Neural progenitor cell (in vitro differentiated cells): ENCODE data around the gene FSTL4.

ENCODE experiments used
- EZH2 ChIP-seq: fragments of 200-600 bp; sonication (generic); IDR thresholded peaks from 2 replicates; pipeline ENCODE4 v1.6.1; 2017; ENCODE audit warnings: antibody characterized with exemption, mild to moderate bottlenecking, moderate library complexity
- TF ChIP-seq, protein P1 (sequence below): fragments of 200-600 bp; sonication (generic); IDR thresholded peaks from 2 replicates; pipeline ENCODE4 v1.5.1; 2017; ENCODE audit warnings: antibody characterized with exemption, mild to moderate bottlenecking

DNA sequence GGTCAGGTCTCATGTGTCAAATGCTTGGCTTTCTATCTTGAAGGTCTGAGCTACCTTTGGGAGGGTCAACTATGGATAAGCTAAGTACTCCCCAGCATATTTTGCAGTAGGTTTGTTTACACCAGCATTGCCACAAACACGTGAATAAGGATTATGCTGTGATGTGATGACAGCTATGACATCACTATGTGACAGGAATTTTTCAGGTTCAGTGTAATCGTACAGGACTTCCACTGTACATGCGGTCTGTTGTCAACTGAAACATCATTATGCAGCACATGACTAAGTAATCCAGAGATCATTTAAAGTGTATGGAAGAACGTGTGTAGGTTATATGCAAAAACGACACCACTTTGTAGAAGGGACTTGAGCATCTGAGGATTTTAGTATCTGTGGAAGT is 104.0 kb downstream of the FSTL4 start:
- TF ChIP-seq EZH2 = no peak
- TF ChIP-seq, protein P1, sequence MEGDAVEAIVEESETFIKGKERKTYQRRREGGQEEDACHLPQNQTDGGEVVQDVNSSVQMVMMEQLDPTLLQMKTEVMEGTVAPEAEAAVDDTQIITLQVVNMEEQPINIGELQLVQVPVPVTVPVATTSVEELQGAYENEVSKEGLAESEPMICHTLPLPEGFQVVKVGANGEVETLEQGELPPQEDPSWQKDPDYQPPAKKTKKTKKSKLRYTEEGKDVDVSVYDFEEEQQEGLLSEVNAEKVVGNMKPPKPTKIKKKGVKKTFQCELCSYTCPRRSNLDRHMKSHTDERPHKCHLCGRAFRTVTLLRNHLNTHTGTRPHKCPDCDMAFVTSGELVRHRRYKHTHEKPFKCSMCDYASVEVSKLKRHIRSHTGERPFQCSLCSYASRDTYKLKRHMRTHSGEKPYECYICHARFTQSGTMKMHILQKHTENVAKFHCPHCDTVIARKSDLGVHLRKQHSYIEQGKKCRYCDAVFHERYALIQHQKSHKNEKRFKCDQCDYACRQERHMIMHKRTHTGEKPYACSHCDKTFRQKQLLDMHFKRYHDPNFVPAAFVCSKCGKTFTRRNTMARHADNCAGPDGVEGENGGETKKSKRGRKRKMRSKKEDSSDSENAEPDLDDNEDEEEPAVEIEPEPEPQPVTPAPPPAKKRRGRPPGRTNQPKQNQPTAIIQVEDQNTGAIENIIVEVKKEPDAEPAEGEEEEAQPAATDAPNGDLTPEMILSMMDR = no peak
